Lower lobe of right lung (tissue), 2 donors: ENCODE data around the gene KLF11. TPM values are rescaled to one million over a fixed set of nuclear protein-coding genes. Genes with fewer than 3 reads are reported as not detected.
A peak's percentile ranks its signal among the peaks of the same experiment; 100 is the strongest.

ENCODE experiments used
- ATAC-seq, 2 donors: fragments of 200-7000 bp; cut with Tn5 transposase; one replicate each; pipeline ENCODE4 v1.9.1; 2020 to 2022; ENCODE audit warnings: mild to moderate bottlenecking in 2 of 2, moderate library complexity in 2 of 2
- DNase-seq: peaks from one replicate; pipeline ENCODE4 v3.0.0-alpha.2; 2020
- H3K27ac ChIP-seq: fragments of 200-600 bp; one replicate; pipeline ENCODE4 v1.8.0; 2022
- H3K27me3 ChIP-seq: fragments of 200-600 bp; one replicate; pipeline ENCODE4 v1.8.0; 2022; ENCODE audit warnings: low read depth
- H3K36me3 ChIP-seq: fragments of 200-600 bp; one replicate; pipeline ENCODE4 v1.8.0; 2022; ENCODE audit warnings: mild to moderate bottlenecking
- H3K4me1 ChIP-seq: fragments of 200-600 bp; one replicate; pipeline ENCODE4 v1.8.0; 2022
- H3K4me3 ChIP-seq: fragments of 200-600 bp; one replicate; pipeline ENCODE4 v1.8.0; 2022; ENCODE audit warnings: mild to moderate bottlenecking
- H3K9me3 ChIP-seq: fragments of 200-600 bp; one replicate; pipeline ENCODE4 v1.8.0; 2022
- intact Hi-C: fragments of 100-400 bp; cut with DNase I; formaldehyde crosslinking; loops from one replicate; pipeline ENCODE4 v1.11.0; 2022
- total RNA-seq: library from RNA; stranded (reverse); fragmentation: NEBNext Ultra II Directional; extraction: Animal tissue kit (Norgen Biotek cat#: 25700); gene quantifications from one replicate; pipeline ENCODE4 v1.2.1, GENCODE V29; 2021
- TF ChIP-seq, protein P1 (sequence below): fragments of 200-600 bp; IDR thresholded peaks from one replicate; pipeline ENCODE4 v1.8.0; 2022; ENCODE audit warnings: antibody characterized with exemption, mild to moderate bottlenecking
- donor health status: DM: no; HTN: yes; CAD: no; lungs with severe emphysema.

Gene KLF11
- total RNA-seq, 1 donor from 2014 or later = 40.8 TPM

- H3K27ac ChIP-seq = no peak overlapping the region
- H3K9me3 ChIP-seq = no peaks in the 10 kb centered on the region
- TF ChIP-seq, protein P1, sequence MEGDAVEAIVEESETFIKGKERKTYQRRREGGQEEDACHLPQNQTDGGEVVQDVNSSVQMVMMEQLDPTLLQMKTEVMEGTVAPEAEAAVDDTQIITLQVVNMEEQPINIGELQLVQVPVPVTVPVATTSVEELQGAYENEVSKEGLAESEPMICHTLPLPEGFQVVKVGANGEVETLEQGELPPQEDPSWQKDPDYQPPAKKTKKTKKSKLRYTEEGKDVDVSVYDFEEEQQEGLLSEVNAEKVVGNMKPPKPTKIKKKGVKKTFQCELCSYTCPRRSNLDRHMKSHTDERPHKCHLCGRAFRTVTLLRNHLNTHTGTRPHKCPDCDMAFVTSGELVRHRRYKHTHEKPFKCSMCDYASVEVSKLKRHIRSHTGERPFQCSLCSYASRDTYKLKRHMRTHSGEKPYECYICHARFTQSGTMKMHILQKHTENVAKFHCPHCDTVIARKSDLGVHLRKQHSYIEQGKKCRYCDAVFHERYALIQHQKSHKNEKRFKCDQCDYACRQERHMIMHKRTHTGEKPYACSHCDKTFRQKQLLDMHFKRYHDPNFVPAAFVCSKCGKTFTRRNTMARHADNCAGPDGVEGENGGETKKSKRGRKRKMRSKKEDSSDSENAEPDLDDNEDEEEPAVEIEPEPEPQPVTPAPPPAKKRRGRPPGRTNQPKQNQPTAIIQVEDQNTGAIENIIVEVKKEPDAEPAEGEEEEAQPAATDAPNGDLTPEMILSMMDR = no peak
- H3K4me1 ChIP-seq = peaks cover under 1% of the 10 kb centered on the region
- ATAC-seq (no peak), DNase-seq (no peak)
- no peaks in the 10 kb centered on the region for H3K27me3 ChIP-seq
- intact Hi-C loops = no loop called here
- no peak overlapping the region for H3K4me3 ChIP-seq
- no peaks in the 10 kb centered on the region for H3K36me3 ChIP-seq
These were observed 19.6 kb downstream of the KLF11 start for GRCh38 chr2:10062931-10063365.

DNA sequence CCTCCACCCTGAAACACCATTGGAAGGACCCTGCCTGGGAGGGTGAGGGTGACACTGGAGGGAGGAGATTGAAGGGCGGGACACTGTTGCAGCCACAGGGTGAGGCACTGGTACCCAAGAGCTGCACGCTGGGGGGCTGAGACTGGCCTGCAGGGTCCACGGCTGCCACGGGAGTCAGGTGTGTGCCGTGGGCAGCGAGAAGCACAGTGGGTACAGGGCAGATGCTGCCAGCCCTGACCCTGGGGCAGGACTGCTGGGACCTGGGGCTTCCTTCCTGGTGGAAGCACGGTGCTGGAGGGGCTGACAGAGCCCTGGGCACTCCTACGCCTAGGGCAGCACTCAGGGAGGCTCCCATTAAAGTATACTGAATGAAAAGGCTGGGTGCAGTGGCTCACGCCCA lies 20.2 kb downstream of the KLF11 start:
- no peaks in the 10 kb centered on the region for H3K27me3 ChIP-seq
- no peaks in the 10 kb centered on the region for H3K36me3 ChIP-seq
- DNase-seq = no peak
- H3K27ac ChIP-seq = no peak overlapping the region
- TF ChIP-seq, protein P1 = no peak
- intact Hi-C loops = no loop called here
- no peak for ATAC-seq
- H3K4me3 ChIP-seq = no peak overlapping the region
- no peaks in the 10 kb centered on the region for H3K9me3 ChIP-seq
- no peaks in the 10 kb centered on the region for H3K4me1 ChIP-seq

- intact Hi-C loops = no loop called here
- ATAC-seq (peak in 1 of 2 donors; percentile 31), DNase-seq (no peak)
- H3K4me3 ChIP-seq = no peak overlapping the region
- no peaks in the 10 kb centered on the region for H3K36me3 ChIP-seq
- no peak overlapping the region for H3K27ac ChIP-seq
- H3K27me3 ChIP-seq = no peaks in the 10 kb centered on the region
- TF ChIP-seq, protein P1 = no peak
- H3K4me1 ChIP-seq = no peaks in the 10 kb centered on the region
- no peaks in the 10 kb centered on the region for H3K9me3 ChIP-seq
These were observed 21.8 kb downstream of the KLF11 start for GRCh38 chr2:10064932-10065772.

GRCh38 chr2:10065773-10066055 lies 22.4 kb downstream of the KLF11 start:
- intact Hi-C loops = no loop called here

GRCh38 chr2:10067330-10067729 lies 24.0 kb downstream of the KLF11 start:
- TF ChIP-seq, protein P1 = no peak
- DNase-seq = no peak
- H3K27me3 ChIP-seq = no peaks in the 10 kb centered on the region
- no peak for ATAC-seq
- intact Hi-C loops = no loop called here
- H3K9me3 ChIP-seq = no peaks in the 10 kb centered on the region
- H3K27ac ChIP-seq = no peak overlapping the region
- no peak overlapping the region for H3K4me3 ChIP-seq
- H3K4me1 ChIP-seq = no peaks in the 10 kb centered on the region
- no peaks in the 10 kb centered on the region for H3K36me3 ChIP-seq

More at GRCh38 chr2:10065773-10066055, 22.4 kb downstream of the KLF11 start:
- H3K27ac ChIP-seq = no peak overlapping the region
- no peaks in the 10 kb centered on the region for H3K36me3 ChIP-seq
- H3K4me1 ChIP-seq = no peaks in the 10 kb centered on the region
- no peaks in the 10 kb centered on the region for H3K27me3 ChIP-seq
- no peak for DNase-seq
- H3K9me3 ChIP-seq = no peaks in the 10 kb centered on the region
- TF ChIP-seq, protein P1 = no peak
- ATAC-seq = no peak
- H3K4me3 ChIP-seq = no peak overlapping the region
